ENCODE results near the gene CXCL8.

The CXCL8 gene

GRCh38 chr4:73731968-73732610 lies 8.3 kb upstream of the CXCL8 start:
- no peak overlapping the region for H2AFZ ChIP-seq (ENCODE audit: low read length)
- no peak for TF ChIP-seq EZH2 (IDR thresholded peaks at IDR 0.05; ENCODE audit: borderline replicate concordance, low read length)
- no peak for TF ChIP-seq CTCF (IDR thresholded peaks at IDR 0.05; ENCODE audit: low read length)

GRCh38 chr4:73732759-73733431 lies 7.5 kb upstream of the CXCL8 start:
- Histone ChIP-seq H3K9me3 (ENCODE audit: low read length) (no peaks in the 10 kb centered on the region), H3K27ac (ENCODE audit: low read depth, low read length, poor library complexity, severe bottlenecking) (no peak overlapping the region), H3K4me2 (ENCODE audit: low read length) (no peak overlapping the region), H3K27me3 (ENCODE audit: insufficient read depth, low read length) (no peaks in the 10 kb centered on the region), H3K4me3 (ENCODE audit: low read depth, low read length, poor library complexity, severe bottlenecking) (no peak overlapping the region), H3K79me2 (ENCODE audit: insufficient read depth, low read length) (no peaks in the 10 kb centered on the region), H3K9me2 (ENCODE audit: low read depth, low read length) (no peaks in the 10 kb centered on the region), H2AFZ (ENCODE audit: low read length) (no peak overlapping the region), H4K20me1 (ENCODE audit: insufficient read depth, low read length) (no peaks in the 10 kb centered on the region), H3F3A (ENCODE audit: insufficient read depth, low read length) (no peaks in the 10 kb centered on the region), H3K4me1 (ENCODE audit: insufficient read depth, low read length, severe bottlenecking) (no peaks in the 10 kb centered on the region), H3K36me3 (ENCODE audit: insufficient read depth, low read length) (no peaks in the 10 kb centered on the region), H3K9ac (ENCODE audit: low read length) (no peak overlapping the region)
- no peak for TF ChIP-seq EZH2 (IDR thresholded peaks at IDR 0.05; ENCODE audit: borderline replicate concordance, low read length)
- no peak for TF ChIP-seq CTCF (IDR thresholded peaks at IDR 0.05; ENCODE audit: low read length)

More at GRCh38 chr4:73731968-73732610, 8.3 kb upstream of the CXCL8 start:
- Histone ChIP-seq H3K79me2 (ENCODE audit: insufficient read depth, low read length) (no peaks in the 10 kb centered on the region), H3K9me3 (ENCODE audit: low read length) (no peaks in the 10 kb centered on the region), H3K27ac (ENCODE audit: low read depth, low read length, poor library complexity, severe bottlenecking) (no peak overlapping the region), H3K36me3 (ENCODE audit: insufficient read depth, low read length) (no peaks in the 10 kb centered on the region), H3K4me2 (ENCODE audit: low read length) (no peak overlapping the region), H3F3A (ENCODE audit: insufficient read depth, low read length) (no peaks in the 10 kb centered on the region), H3K9ac (ENCODE audit: low read length) (no peak overlapping the region), H3K27me3 (ENCODE audit: insufficient read depth, low read length) (no peaks in the 10 kb centered on the region), H3K4me3 (ENCODE audit: low read depth, low read length, poor library complexity, severe bottlenecking) (no peak overlapping the region), H3K4me1 (ENCODE audit: insufficient read depth, low read length, severe bottlenecking) (no peaks in the 10 kb centered on the region), H3K9me2 (ENCODE audit: low read depth, low read length) (no peaks in the 10 kb centered on the region), H4K20me1 (ENCODE audit: insufficient read depth, low read length) (no peaks in the 10 kb centered on the region)

- Histone ChIP-seq H3F3A (ENCODE audit: insufficient read depth, low read length) (no peaks in the 10 kb centered on the region), H3K9me3 (ENCODE audit: low read length) (no peaks in the 10 kb centered on the region), H3K9ac (ENCODE audit: low read length) (no peak overlapping the region), H3K9me2 (ENCODE audit: low read depth, low read length) (no peaks in the 10 kb centered on the region), H3K4me2 (ENCODE audit: low read length) (no peak overlapping the region), H3K4me1 (ENCODE audit: insufficient read depth, low read length, severe bottlenecking) (no peaks in the 10 kb centered on the region), H2AFZ (ENCODE audit: low read length) (no peak overlapping the region), H3K27me3 (ENCODE audit: insufficient read depth, low read length) (no peaks in the 10 kb centered on the region), H3K4me3 (ENCODE audit: low read depth, low read length, poor library complexity, severe bottlenecking) (no peak overlapping the region), H4K20me1 (ENCODE audit: insufficient read depth, low read length) (no peaks in the 10 kb centered on the region), H3K36me3 (ENCODE audit: insufficient read depth, low read length) (no peaks in the 10 kb centered on the region), H3K79me2 (ENCODE audit: insufficient read depth, low read length) (no peaks in the 10 kb centered on the region), H3K27ac (ENCODE audit: low read depth, low read length, poor library complexity, severe bottlenecking) (no peak overlapping the region)
- TF ChIP-seq CTCF (IDR thresholded peaks at IDR 0.05; ENCODE audit: low read length): no peak
- TF ChIP-seq EZH2 (IDR thresholded peaks at IDR 0.05; ENCODE audit: borderline replicate concordance, low read length): no peak
These were observed 5.8 kb upstream of the CXCL8 start for GRCh38 chr4:73734530-73735001.
